GM12891 (cell line): ENCODE measurements around the gene OR2H2.

Source experiments
- PAX5 ChIP-seq: IDR thresholded peaks from 2 replicates; pipeline ENCODE4 v1.6.1; 2011; ENCODE audit warnings: low read length, moderate library complexity, mild to moderate bottlenecking; ENCODE audit not compliant: insufficient read depth, severe bottlenecking
- POLR2A ChIP-seq: IDR thresholded peaks from 2 replicates; pipeline ENCODE4 v1.6.1; 2011; ENCODE audit warnings: low read depth, low read length, control low read depth
- POLR2AphosphoS5 ChIP-seq: IDR thresholded peaks from 2 replicates; pipeline ENCODE4 v1.6.1; 2011; ENCODE audit warnings: low read depth, low read length, control low read depth
- SPI1 ChIP-seq: IDR thresholded peaks from 2 replicates; pipeline ENCODE4 v1.6.1; 2011; ENCODE audit warnings: low read depth, low read length, control low read depth
- TAF1 ChIP-seq: IDR thresholded peaks from 2 replicates; pipeline ENCODE4 v1.6.1; 2011; ENCODE audit warnings: low read depth, low read length, control low read depth

- no peak for TF ChIP-seq POLR2A
- no peak for TF ChIP-seq POLR2AphosphoS5
- TF ChIP-seq PAX5: no peak
- TF ChIP-seq TAF1: no peak
- no peak for TF ChIP-seq SPI1
Measured at GRCh38 chr6:29608131-29608530, 23.2 kb downstream of the OR2H2 start.
